ENCODE data around the gene OR4K17.

The OR4K17 gene

DNA sequence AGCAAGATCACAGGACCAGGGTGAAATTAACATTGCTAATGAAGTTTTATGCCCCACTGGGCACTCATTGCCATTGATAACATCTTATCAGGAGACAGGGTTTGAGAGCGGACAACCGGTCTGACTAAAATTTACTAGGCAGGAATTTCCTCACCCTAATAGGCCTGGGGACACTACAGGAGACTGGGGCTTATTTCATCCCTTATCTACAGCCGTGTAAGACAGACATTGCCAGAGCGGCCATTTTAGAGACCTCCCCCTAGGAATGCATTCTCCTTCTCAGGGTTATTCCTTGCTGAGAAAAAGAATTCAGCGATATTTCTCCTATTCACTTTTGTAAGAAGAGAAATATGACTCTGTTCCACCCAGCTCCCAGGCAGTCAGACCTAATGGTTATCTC lies 8.3 kb downstream of the OR4K17 start (continued):
- TF ChIP-seq, protein P1, sequence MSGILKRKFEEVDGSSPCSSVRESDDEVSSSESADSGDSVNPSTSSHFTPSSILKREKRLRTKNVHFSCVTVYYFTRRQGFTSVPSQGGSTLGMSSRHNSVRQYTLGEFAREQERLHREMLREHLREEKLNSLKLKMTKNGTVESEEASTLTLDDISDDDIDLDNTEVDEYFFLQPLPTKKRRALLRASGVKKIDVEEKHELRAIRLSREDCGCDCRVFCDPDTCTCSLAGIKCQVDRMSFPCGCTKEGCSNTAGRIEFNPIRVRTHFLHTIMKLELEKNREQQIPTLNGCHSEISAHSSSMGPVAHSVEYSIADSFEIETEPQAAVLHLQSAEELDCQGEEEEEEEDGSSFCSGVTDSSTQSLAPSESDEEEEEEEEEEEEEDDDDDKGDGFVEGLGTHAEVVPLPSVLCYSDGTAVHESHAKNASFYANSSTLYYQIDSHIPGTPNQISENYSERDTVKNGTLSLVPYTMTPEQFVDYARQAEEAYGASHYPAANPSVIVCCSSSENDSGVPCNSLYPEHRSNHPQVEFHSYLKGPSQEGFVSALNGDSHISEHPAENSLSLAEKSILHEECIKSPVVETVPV (CRISPR knock-in tag; IDR thresholded peaks at IDR 0.05): no peak

DNA sequence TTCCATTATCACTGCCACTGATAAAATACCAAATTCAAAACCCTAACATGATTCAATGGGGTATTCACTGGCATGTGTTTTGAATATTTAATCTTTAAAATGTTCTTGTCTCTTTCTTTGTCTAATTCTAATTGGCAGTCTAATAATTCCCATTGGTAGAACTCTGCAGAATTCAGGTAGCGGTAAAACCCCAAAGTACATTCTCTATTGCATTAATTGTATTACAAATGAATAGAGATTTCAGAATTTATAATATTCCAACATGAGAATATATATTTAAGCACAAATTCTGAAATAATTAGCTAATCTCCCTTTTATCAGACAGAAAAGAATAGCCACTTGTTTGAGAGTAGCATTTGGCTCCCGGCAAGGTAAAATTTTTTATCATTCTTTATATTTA lies 28.0 kb downstream of the OR4K17 start, which contains the start of gene OR4N5:
OR4N5 (plus strand) TSS at position 301 of the 400 bp plus-strand sequence. CDS start 4,916 bp downstream, outside the sequence.
- no peak for ATAC-seq
- TF ChIP-seq RARB (CRISPR knock-in tag; IDR thresholded peaks at IDR 0.05) (no peak), TOX (CRISPR knock-in tag; IDR thresholded peaks at IDR 0.05; ENCODE audit: borderline replicate concordance) (no peak)

GRCh38 chr14:20143911-20144310 lies 33.4 kb downstream of the OR4K17 start:
- peak; percentile 39; the same call in 1 of the 3 replicates for ATAC-seq
- TF ChIP-seq, protein P1 (CRISPR knock-in tag; IDR thresholded peaks at IDR 0.05): no peak
- TF ChIP-seq TOX (CRISPR knock-in tag; IDR thresholded peaks at IDR 0.05; ENCODE audit: borderline replicate concordance) (no peak), RARB (CRISPR knock-in tag; IDR thresholded peaks at IDR 0.05) (no peak)

DNA sequence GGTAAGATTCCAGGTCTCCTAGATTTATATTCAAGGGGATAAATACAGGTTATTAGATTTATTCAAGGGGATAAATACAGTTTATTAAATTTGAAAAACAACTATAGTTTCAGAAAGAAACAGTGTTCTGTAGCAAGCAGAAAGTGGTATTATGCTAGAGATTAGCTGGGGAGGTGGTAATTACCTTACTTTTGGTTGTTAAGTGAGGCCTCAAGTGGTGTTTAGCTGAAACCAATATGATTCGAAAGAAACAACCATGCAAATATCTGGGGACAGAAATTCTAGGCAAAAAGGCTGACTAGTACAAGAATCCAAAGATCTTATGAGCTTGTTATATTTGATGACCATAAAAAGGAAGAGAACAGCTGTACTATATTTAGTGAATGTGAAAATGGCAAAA lies 34.3 kb downstream of the OR4K17 start:
- TF ChIP-seq ZNF70 (CRISPR knock-in tag; IDR thresholded peaks at IDR 0.05): no peak
- TF ChIP-seq OSR1 (CRISPR knock-in tag; IDR thresholded peaks at IDR 0.05): no peak
- TF ChIP-seq POU6F1 (CRISPR knock-in tag; IDR thresholded peaks at IDR 0.05; ENCODE audit: borderline replicate concordance, low read depth): no peak
- TF ChIP-seq PPARA (CRISPR knock-in tag; IDR thresholded peaks at IDR 0.05; ENCODE audit: borderline replicate concordance): no peak
- no peak for TF ChIP-seq ZFP30 (CRISPR knock-in tag; IDR thresholded peaks at IDR 0.05)
- TF ChIP-seq ARNTL (CRISPR knock-in tag; IDR thresholded peaks at IDR 0.05; ENCODE audit: borderline replicate concordance, low read depth): no peak
- ATAC-seq: no peak

- ATAC-seq: no peak
- TF ChIP-seq TCF4 (CRISPR knock-in tag; IDR thresholded peaks at IDR 0.05; ENCODE audit: borderline replicate concordance) (no peak), ZC3H10 (CRISPR knock-in tag; IDR thresholded peaks at IDR 0.05) (no peak), ZNF8 (CRISPR knock-in tag; IDR thresholded peaks at IDR 0.05) (no peak), ZFP3 (CRISPR knock-in tag; IDR thresholded peaks at IDR 0.05) (no peak), ESRRG (CRISPR knock-in tag; IDR thresholded peaks at IDR 0.05) (no peak), BACH2 (CRISPR knock-in tag; IDR thresholded peaks at IDR 0.05; ENCODE audit: borderline replicate concordance) (no peak), TOX (CRISPR knock-in tag; IDR thresholded peaks at IDR 0.05; ENCODE audit: borderline replicate concordance) (no peak), ARNTL (CRISPR knock-in tag; IDR thresholded peaks at IDR 0.05; ENCODE audit: borderline replicate concordance, low read depth) (no peak), ISL1 (CRISPR knock-in tag; IDR thresholded peaks at IDR 0.05) (no peak), RARB (CRISPR knock-in tag; IDR thresholded peaks at IDR 0.05) (no peak), SNAI2 (CRISPR knock-in tag; IDR thresholded peaks at IDR 0.05) (no peak), ZNF565 (CRISPR knock-in tag; conservative IDR thresholded peaks at IDR 0.05; ENCODE audit: low read depth) (no peak), ZNF70 (CRISPR knock-in tag; IDR thresholded peaks at IDR 0.05) (no peak)
Measured at GRCh38 chr14:20164462-20164861, 53.9 kb downstream of the OR4K17 start.

- no peak for ATAC-seq
- TF ChIP-seq ZNF70 (CRISPR knock-in tag; IDR thresholded peaks at IDR 0.05): no peak
- TF ChIP-seq, protein P1 (CRISPR knock-in tag; IDR thresholded peaks at IDR 0.05): no peak
- TF ChIP-seq PATZ1 (CRISPR knock-in tag; IDR thresholded peaks at IDR 0.05; ENCODE audit: borderline replicate concordance): no peak
- TF ChIP-seq ZC3H10 (CRISPR knock-in tag; IDR thresholded peaks at IDR 0.05): no peak
- no peak for TF ChIP-seq ARNTL (CRISPR knock-in tag; IDR thresholded peaks at IDR 0.05; ENCODE audit: borderline replicate concordance, low read depth)
- TF ChIP-seq ZNF8 (CRISPR knock-in tag; IDR thresholded peaks at IDR 0.05): no peak
- no peak for TF ChIP-seq TSHZ2 (CRISPR knock-in tag; IDR thresholded peaks at IDR 0.05)
Measured at GRCh38 chr14:20167091-20167490, 56.6 kb downstream of the OR4K17 start.
